Cardiac muscle cell (in vitro differentiated cells and primary cell): ENCODE measurements around the gene BCL11A. TPM values are rescaled to one million over a fixed set of nuclear protein-coding genes. Genes with fewer than 3 reads are reported as not detected.
A peak's percentile ranks its signal among the peaks of the same experiment; 100 is the strongest.

Experiments
- DNase-seq, 2 donors: peaks; one replicate each; pipeline versions ENCODE4 v3.0.0 to v3.0.0-alpha.2; 2010 to 2017; ENCODE audit warnings: low read depth in 1 of 2, low spot score in 1 of 2
- H3K27ac ChIP-seq: fragments of 200-600 bp; sonication (generic); 2 replicates; pipeline ENCODE4 v1.5.1; 2016
- H3K27me3 ChIP-seq: fragments of 200-600 bp; sonication (generic); 2 replicates; pipeline ENCODE4 v1.6.0; 2016; ENCODE audit warnings: control low read depth
- H3K36me3 ChIP-seq: fragments of 200-600 bp; sonication (generic); 2 replicates; pipeline ENCODE4 v1.5.1; 2016; ENCODE audit warnings: control low read depth
- H3K4me1 ChIP-seq: fragments of 200-600 bp; sonication (generic); 2 replicates; pipeline ENCODE4 v1.8.1; 2017; ENCODE audit warnings: low read depth, mild to moderate bottlenecking, mixed run types
- H3K4me3 ChIP-seq: fragments of 200-600 bp; sonication (generic); 2 replicates; pipeline ENCODE4 v1.5.1; 2016; ENCODE audit warnings: mild to moderate bottlenecking
- H3K9me3 ChIP-seq: fragments of 200-600 bp; sonication (generic); 2 replicates; pipeline ENCODE4 v1.5.1; 2017; ENCODE audit warnings: low read depth, mild to moderate bottlenecking, control low read depth
- polyA plus RNA-seq: library from polyadenylated mRNA; unstranded; fragments of >200 nt; fragmentation: Nextera tagmentation; extraction: Ambion mirVana; gene quantifications from 2 replicates; pipeline ENCODE4 v1.2.1, GENCODE V29; 2016
- total RNA-seq: library from RNA; depleted of rRNA; stranded (reverse); fragments of >200 nt; gene quantifications from 2 replicates; pipeline ENCODE4 v1.2.3, GENCODE V29; 2016
- TF ChIP-seq, protein P1 (sequence below): IDR thresholded peaks from 2 replicates; pipeline ENCODE4 v1.5.1; 2012; ENCODE audit warnings: low read depth, mild to moderate bottlenecking, low read length

The BCL11A gene
- total and polyA plus RNA-seq, 2 experiments from 2014 or later, result 15.7 to 19.8 TPM

DNA sequence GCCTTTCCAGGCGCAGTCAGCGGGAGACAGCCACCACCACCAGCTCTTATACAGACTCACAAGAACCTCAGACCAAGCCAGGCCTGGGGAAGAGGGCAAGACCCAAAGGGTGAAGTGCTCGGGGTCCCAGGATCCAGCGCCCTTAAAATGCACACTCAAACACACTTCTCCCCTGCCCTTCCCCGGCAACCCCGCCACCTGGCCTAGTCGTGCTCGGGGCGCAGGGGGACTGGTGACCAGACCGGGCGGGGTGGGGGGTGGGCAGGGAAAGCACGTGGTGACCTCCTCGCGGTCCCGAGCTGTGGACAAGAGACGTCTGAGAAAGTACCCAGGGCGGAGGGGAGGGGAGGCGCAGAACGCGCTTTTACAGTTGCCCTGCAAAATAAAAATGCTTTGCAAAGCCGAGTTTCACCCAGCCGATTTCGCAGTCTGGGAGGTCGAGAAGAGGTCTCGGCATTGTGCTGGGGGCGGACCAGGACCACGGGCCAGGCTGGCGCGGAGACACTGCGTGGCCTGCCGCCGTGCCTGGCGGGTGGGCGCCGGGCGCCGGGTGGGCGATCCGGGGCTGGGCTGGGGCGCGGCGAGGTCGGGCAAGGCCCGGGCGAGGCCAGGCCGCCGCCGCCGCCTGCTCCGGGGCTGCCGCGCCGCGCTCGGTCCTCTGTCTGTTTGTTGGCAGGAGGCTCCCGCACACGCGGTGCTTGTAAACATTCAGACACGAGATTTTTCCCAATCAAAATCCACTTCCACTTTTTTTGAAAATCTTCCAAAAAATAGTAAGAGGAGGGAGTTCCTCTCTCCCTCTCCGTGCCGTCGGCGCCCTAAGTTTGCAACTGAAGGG, 2.0 kb downstream of the BCL11A start:
- Histone ChIP-seq H3K4me1 (peaks cover 8% of the 10 kb centered on the region), H3K27ac (peak overlapping the region; percentile 38), H3K9me3 (no peaks in the 10 kb centered on the region), H3K4me3 (peak overlapping the region; percentile 87), H3K27me3 (peaks cover 18% of the 10 kb centered on the region), H3K36me3 (no peaks in the 10 kb centered on the region)
- DNase-seq, result peak; percentile 54 to 70
- TF ChIP-seq, protein P1, sequence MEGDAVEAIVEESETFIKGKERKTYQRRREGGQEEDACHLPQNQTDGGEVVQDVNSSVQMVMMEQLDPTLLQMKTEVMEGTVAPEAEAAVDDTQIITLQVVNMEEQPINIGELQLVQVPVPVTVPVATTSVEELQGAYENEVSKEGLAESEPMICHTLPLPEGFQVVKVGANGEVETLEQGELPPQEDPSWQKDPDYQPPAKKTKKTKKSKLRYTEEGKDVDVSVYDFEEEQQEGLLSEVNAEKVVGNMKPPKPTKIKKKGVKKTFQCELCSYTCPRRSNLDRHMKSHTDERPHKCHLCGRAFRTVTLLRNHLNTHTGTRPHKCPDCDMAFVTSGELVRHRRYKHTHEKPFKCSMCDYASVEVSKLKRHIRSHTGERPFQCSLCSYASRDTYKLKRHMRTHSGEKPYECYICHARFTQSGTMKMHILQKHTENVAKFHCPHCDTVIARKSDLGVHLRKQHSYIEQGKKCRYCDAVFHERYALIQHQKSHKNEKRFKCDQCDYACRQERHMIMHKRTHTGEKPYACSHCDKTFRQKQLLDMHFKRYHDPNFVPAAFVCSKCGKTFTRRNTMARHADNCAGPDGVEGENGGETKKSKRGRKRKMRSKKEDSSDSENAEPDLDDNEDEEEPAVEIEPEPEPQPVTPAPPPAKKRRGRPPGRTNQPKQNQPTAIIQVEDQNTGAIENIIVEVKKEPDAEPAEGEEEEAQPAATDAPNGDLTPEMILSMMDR, result no peak

DNA sequence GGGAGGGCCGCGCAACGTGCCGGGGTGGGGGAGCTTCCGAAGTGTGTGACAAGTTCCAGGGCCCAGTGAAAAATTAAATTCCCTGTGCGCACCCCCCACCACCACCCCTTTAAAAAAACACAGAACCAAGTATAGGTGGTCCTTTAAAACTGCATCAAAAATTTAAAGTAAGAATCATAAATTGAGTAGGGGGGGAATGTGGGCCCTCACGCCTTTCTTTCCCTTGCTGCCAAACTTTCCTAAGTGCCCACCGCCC, 2.5 kb downstream of the BCL11A start:
- peak overlapping the region; percentile 87 for H3K4me3 ChIP-seq
- H3K27ac ChIP-seq, result peak overlapping the region; percentile 15
- no peaks in the 10 kb centered on the region for H3K36me3 ChIP-seq
- TF ChIP-seq, protein P1, result no peak
- H3K27me3 ChIP-seq, result peaks cover 12% of the 10 kb centered on the region
- DNase-seq, result no peak
- peaks cover 5% of the 10 kb centered on the region for H3K4me1 ChIP-seq
- no peaks in the 10 kb centered on the region for H3K9me3 ChIP-seq

DNA sequence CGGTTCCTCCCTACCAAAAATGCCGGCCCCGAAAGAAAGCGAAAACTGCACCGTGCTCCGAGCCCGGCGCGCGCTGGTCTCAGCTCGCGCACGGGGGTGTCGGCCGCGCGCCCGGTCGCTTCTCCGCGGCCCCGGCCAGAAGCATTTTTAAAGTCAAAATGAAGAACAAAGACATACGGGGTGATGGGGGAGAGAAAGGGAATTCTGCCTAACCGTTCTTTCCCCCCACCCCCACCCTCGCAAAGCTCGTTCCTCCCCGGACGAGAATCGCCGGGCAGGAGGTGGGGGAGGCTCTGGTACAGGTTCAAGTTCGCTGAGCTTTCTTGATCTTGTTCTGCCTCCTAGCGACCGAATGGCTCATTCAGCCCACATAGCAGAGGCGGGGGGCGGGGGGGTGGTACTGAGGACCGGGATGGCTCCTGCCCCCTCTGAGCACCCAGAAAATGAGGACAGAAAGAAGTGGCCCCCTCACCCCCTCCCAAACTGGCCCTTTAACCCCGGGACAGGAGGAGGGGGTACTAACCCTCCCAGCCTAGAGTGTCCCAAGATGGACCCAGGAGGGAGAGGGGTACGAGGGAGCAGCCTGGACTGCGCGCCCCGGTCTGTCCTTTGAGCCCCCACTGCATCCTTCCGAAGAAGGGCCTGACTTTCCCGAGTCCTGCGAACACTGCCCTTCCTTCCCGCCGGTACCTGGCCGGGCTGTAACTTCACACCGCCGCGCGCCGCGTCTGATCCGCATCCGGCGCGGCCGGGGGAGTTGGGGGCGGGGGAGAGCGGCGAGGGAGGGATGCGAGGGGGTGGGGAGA, 3.1 kb downstream of the BCL11A start:
- H3K4me1 ChIP-seq, result peaks cover 5% of the 10 kb centered on the region
- H3K36me3 ChIP-seq, result no peaks in the 10 kb centered on the region
- peaks cover 7% of the 10 kb centered on the region for H3K27me3 ChIP-seq
- peak overlapping the region; percentile 87 for H3K4me3 ChIP-seq
- peak overlapping the region; percentile 15 for H3K27ac ChIP-seq
- TF ChIP-seq, protein P1, result peak; percentile 79
- peak; percentile 90 for DNase-seq
- no peaks in the 10 kb centered on the region for H3K9me3 ChIP-seq

DNA sequence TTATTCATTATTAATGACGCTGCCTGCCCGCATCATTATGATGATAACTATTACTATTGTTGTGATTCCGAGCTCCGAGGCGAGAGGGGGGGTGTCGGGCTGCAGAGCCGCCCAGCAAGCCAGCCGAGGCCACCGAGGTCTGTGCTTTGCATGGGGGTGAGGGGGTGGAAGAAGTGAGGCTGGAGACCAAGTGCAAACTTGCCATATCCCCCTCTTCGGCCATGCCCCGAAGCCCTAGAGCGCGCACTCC, 3.6 kb downstream of the BCL11A start:
- TF ChIP-seq, protein P1, result no peak
- peak overlapping the region; percentile 87 for H3K4me3 ChIP-seq
- H3K4me1 ChIP-seq, result peaks cover 10% of the 10 kb centered on the region
- no peaks in the 10 kb centered on the region for H3K9me3 ChIP-seq
- DNase-seq, result no peak
- H3K27me3 ChIP-seq, result peaks cover 2% of the 10 kb centered on the region
- no peak overlapping the region for H3K27ac ChIP-seq
- no peaks in the 10 kb centered on the region for H3K36me3 ChIP-seq

DNA sequence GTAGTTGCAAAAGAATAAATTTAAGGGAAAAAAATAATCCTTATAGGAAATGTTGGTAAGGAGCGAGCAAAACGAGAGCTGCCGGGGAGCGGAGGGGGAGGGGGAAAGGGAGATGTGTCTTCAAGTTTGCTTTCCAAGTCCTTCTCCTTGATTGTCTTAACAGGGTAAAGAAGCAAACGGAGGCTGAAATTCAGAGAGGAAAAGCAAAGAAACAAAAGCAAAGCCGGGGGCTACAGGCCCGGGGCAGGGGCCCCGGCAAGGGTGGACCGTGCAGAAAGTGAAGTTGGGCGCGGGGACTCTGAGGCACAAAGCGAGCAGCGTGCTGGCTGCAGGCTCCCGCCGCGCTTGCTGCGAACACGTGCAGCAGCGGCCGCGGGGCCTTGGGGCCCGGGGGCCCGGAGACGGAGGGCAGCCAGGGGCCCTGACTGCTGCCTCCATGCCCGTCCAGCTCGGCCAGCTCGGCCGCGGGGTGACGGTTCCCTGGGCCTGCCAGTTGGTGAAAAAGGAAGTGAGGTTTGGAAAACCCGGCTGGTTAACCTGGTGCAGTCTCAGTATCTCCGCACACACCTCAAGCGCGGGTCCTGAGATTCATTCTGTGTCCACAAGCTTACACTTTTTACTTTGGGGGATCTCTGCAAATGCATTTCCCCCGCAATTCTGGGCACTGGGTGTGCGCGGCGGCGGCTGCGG, 4.1 kb downstream of the BCL11A start:
- H3K4me1 ChIP-seq, result peaks cover 13% of the 10 kb centered on the region
- peak overlapping the region; percentile 87 for H3K4me3 ChIP-seq
- H3K27me3 ChIP-seq, result peaks cover 2% of the 10 kb centered on the region
- no peaks in the 10 kb centered on the region for H3K36me3 ChIP-seq
- no peaks in the 10 kb centered on the region for H3K9me3 ChIP-seq
- H3K27ac ChIP-seq, result no peak overlapping the region
- DNase-seq, result peak; percentile 30 to 69
- TF ChIP-seq, protein P1, result no peak
